ENCODE measurements around the gene STARD10.

DNA sequence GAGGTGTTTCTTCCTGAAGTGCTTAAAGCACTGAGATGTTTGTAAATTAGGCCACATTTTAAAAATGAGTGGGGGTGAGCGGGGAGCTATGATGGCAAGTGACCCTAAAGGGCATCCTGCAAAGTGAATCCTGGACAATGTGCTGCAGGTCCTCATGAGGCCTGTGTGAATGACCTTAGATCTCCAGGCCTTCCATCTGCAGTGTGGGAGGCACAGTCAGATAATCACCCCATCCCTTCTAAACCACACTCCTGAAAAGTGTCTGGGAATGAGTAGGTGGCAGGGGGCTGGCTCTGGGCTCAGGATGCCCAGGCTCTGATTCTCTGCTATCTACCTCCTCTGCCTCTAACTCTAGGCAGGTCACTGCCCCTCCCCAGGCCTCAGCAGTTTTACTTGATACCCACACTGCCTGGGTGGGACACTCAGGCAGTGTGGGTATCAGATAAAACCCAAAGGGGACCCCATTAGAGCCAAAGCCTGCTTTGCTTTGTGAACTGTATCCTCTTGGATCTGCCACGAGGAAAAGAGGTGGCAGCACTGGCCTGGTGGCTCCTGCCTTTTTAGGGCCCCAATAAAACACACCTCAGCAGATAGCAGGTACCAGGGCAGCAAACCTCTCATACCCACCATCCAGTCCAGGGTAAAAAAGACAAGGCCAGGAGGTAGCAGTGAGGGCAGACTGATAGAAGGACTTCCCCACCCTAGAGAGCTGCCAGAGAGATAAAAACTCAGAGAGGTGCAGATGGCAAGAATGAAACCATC is 10.5 kb downstream of the STARD10 start:
- TF ChIP-seq TAF1 (IDR thresholded peaks at IDR 0.05; ENCODE audit: borderline replicate concordance, insufficient read depth, low read length) (no peak), POLR2AphosphoS5 (IDR thresholded peaks at IDR 0.05; ENCODE audit: low read depth, low read length) (no peak), FOXP2 (optimal IDR thresholded peaks at IDR 0.05; ENCODE audit: borderline replicate concordance, extremely low read depth, extremely low read length, insufficient read depth) (no peak)
- TF ChIP-seq, protein P1, sequence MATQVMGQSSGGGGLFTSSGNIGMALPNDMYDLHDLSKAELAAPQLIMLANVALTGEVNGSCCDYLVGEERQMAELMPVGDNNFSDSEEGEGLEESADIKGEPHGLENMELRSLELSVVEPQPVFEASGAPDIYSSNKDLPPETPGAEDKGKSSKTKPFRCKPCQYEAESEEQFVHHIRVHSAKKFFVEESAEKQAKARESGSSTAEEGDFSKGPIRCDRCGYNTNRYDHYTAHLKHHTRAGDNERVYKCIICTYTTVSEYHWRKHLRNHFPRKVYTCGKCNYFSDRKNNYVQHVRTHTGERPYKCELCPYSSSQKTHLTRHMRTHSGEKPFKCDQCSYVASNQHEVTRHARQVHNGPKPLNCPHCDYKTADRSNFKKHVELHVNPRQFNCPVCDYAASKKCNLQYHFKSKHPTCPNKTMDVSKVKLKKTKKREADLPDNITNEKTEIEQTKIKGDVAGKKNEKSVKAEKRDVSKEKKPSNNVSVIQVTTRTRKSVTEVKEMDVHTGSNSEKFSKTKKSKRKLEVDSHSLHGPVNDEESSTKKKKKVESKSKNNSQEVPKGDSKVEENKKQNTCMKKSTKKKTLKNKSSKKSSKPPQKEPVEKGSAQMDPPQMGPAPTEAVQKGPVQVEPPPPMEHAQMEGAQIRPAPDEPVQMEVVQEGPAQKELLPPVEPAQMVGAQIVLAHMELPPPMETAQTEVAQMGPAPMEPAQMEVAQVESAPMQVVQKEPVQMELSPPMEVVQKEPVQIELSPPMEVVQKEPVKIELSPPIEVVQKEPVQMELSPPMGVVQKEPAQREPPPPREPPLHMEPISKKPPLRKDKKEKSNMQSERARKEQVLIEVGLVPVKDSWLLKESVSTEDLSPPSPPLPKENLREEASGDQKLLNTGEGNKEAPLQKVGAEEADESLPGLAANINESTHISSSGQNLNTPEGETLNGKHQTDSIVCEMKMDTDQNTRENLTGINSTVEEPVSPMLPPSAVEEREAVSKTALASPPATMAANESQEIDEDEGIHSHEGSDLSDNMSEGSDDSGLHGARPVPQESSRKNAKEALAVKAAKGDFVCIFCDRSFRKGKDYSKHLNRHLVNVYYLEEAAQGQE (IDR thresholded peaks at IDR 0.05; ENCODE audit: insufficient read depth in 1 of 2, low read depth in 2 of 2, low read length in 2 of 2), result no peak

Measured in PFSK-1 (cell line).